Hepatocyte (in vitro differentiated cells): Measurements from ENCODE around the gene FAF1.

Experiments used
- CTCF ChIP-seq: fragments of 200-600 bp; sonication (generic); IDR thresholded peaks from 2 replicates; pipeline ENCODE4 v1.5.1; 2016; ENCODE audit warnings: antibody characterized with exemption, mild to moderate bottlenecking; ENCODE audit not compliant: poor library complexity
- EZH2 ChIP-seq: fragments of 200-600 bp; sonication (generic); IDR thresholded peaks from 2 replicates; pipeline ENCODE4 v1.6.1; 2016; ENCODE audit warnings: antibody characterized with exemption, mild to moderate bottlenecking, borderline replicate concordance
- EZH2phosphoT487 ChIP-seq: fragments of 200-600 bp; sonication (generic); IDR thresholded peaks from one replicate; pipeline ENCODE4 v1.6.1; 2018; ENCODE audit warnings: antibody characterized with exemption, mild to moderate bottlenecking, low read depth, moderate library complexity; ENCODE audit not compliant: unreplicated experiment, severe bottlenecking

GRCh38 chr1:50739125-50739524 lies 220.9 kb downstream of the FAF1 start:
- TF ChIP-seq CTCF (no peak), EZH2 (no peak), EZH2phosphoT487 (no peak)
